WI38 (cell line): ENCODE data around the gene NDUFC2.

Source experiments
- H3K4me3 ChIP-seq: 2 replicates; pipeline ENCODE4 v1.5.1; 2011; ENCODE audit warnings: low read depth, mild to moderate bottlenecking, control low read depth, low read length
- TF ChIP-seq, protein P1 (sequence below): IDR thresholded peaks from 2 replicates; pipeline ENCODE4 v1.5.1; 2012; ENCODE audit warnings: low read depth, mild to moderate bottlenecking, control low read depth, low read length

NDUFC2 gene

GRCh38 chr11:78078218-78079167 lies 1.2 kb downstream of the NDUFC2 start:
- H3K4me3 ChIP-seq = peak overlapping the region; percentile 79
- TF ChIP-seq, protein P1, sequence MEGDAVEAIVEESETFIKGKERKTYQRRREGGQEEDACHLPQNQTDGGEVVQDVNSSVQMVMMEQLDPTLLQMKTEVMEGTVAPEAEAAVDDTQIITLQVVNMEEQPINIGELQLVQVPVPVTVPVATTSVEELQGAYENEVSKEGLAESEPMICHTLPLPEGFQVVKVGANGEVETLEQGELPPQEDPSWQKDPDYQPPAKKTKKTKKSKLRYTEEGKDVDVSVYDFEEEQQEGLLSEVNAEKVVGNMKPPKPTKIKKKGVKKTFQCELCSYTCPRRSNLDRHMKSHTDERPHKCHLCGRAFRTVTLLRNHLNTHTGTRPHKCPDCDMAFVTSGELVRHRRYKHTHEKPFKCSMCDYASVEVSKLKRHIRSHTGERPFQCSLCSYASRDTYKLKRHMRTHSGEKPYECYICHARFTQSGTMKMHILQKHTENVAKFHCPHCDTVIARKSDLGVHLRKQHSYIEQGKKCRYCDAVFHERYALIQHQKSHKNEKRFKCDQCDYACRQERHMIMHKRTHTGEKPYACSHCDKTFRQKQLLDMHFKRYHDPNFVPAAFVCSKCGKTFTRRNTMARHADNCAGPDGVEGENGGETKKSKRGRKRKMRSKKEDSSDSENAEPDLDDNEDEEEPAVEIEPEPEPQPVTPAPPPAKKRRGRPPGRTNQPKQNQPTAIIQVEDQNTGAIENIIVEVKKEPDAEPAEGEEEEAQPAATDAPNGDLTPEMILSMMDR = no peak

- peak overlapping the region; percentile 79 for H3K4me3 ChIP-seq
These were observed 2.1 kb downstream of the NDUFC2 start for GRCh38 chr11:78077592-78077991.

DNA sequence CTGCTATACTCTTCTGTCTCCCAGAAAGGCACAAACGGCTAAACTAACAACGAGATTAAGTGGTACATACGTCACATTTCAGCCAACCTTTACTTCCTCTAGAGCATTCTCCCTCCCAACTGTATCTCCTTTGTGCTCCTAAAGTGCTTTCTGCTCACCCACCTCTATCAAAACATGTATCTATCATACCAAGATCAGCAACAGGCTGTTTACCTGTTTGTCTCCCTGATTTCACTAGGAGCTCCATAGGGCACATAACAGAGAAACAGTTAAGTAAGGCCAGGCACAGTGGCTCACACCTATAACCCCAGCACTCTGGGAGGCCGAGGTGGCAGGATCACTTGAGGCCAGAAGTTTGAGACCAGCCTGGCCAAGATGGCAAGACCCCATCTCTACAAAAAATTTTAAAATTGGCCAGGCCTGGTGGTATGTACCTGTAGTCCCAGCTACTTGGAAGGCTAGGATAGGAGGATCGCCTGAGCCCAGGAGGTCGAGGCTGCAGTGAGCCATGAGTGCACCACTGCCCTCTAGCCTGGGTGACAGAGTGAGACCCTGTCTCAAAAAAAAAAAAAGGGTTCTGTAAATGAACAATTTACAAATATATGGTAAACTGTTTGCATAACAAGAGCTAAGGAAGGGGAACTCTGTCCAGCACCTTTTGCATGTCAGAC lies 2.8 kb downstream of the NDUFC2 start:
- no peak overlapping the region for H3K4me3 ChIP-seq
- TF ChIP-seq, protein P1 = no peak

- TF ChIP-seq, protein P1 = no peak
- H3K4me3 ChIP-seq = no peak overlapping the region
These were observed 4.9 kb downstream of the NDUFC2 start for GRCh38 chr11:78074756-78075155.

- no peak overlapping the region for H3K4me3 ChIP-seq
- TF ChIP-seq, protein P1 = no peak
These were observed 7.2 kb downstream of the NDUFC2 start for GRCh38 chr11:78072455-78072854.

DNA sequence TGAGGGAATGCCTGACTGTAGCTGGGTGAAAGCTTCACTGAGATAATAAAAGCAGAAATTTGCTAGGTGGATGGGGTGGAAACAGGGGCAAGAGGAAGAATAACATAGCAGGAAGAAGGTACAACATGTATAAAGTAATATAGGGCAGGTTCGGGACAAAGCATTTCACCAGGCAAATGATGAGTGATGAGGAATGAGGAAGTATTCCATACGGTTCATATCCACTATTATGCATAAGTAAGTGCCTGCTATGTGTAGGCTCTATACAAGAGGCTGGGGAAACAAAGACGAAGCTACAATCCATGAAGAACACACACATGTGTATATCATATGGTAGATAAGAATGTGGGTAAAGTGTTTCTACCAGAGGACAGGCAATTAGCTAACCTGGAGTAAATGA lies 7.9 kb downstream of the NDUFC2 start:
- no peak overlapping the region for H3K4me3 ChIP-seq
- TF ChIP-seq, protein P1 = no peak

GRCh38 chr11:78070621-78071020 lies 9.0 kb downstream of the NDUFC2 start:
- no peak overlapping the region for H3K4me3 ChIP-seq
- TF ChIP-seq, protein P1 = no peak
